Suprapubic skin (tissue), 3 donors: ENCODE measurements around the gene TEDDM1.

Source experiments
- CTCF ChIP-seq, 2 donors: fragments of 200-600 bp in 1 of 2; fragments of 450-650 bp in 1 of 2; sonication (generic) in 1 of 2; IDR thresholded peaks; one replicate each; pipeline ENCODE4 v1.5.1; 2016 to 2019; ENCODE audit warnings: antibody characterized with exemption in 2 of 2, mild to moderate bottlenecking in 1 of 2, moderate library complexity in 1 of 2
- POLR2A ChIP-seq, 2 donors: fragments of 450-650 bp; IDR thresholded peaks; one replicate each; pipeline ENCODE4 v1.6.1; 2017; ENCODE audit warnings: antibody characterized with exemption in 2 of 2, mild to moderate bottlenecking in 2 of 2, moderate library complexity in 2 of 2

- TF ChIP-seq POLR2A (IDR thresholded peaks at IDR 0.05) = no peak
- TF ChIP-seq CTCF (IDR thresholded peaks at IDR 0.05) = no peak
These were observed 13.5 kb downstream of the TEDDM1 start for GRCh38 chr1:182386980-182387379.
